ENCODE measurements around the gene TMCC3.

Gene TMCC3

DNA sequence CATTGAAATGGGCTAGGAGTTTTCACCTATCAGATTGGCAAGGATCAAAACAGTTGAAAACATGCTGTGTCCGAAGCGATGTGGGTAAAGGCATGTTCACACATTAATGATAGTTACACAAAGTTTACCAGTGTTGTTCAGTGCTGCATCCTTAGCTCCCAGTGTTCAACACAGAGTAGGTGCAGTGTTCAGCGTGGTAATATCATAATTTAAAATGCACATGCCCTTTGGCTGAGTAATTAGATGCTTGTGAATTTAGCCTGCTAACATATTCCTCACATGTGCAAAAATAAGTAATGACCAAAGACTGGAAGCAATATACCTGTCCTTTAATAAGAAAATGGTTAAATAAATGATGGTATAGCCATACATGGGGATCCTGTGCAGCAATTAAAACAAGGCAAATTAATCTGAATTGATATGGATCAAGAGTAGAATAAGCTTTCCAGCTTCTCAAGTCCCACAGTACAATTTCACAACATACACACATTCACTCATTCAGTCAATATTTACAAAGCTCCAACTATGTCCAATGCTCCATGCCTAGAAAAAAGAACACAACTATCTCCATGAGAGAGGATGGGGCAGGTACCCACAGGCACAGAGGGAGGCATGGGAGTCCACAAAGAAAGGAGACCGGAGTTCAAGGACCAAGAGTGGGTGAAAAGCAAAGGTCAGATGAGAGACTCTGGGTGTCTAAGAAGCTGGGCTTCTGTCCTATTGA lies 12.8 kb downstream of the TMCC3 start:
- no peak for DNase-seq (ENCODE audit: low read depth)
- TF ChIP-seq, protein P1, sequence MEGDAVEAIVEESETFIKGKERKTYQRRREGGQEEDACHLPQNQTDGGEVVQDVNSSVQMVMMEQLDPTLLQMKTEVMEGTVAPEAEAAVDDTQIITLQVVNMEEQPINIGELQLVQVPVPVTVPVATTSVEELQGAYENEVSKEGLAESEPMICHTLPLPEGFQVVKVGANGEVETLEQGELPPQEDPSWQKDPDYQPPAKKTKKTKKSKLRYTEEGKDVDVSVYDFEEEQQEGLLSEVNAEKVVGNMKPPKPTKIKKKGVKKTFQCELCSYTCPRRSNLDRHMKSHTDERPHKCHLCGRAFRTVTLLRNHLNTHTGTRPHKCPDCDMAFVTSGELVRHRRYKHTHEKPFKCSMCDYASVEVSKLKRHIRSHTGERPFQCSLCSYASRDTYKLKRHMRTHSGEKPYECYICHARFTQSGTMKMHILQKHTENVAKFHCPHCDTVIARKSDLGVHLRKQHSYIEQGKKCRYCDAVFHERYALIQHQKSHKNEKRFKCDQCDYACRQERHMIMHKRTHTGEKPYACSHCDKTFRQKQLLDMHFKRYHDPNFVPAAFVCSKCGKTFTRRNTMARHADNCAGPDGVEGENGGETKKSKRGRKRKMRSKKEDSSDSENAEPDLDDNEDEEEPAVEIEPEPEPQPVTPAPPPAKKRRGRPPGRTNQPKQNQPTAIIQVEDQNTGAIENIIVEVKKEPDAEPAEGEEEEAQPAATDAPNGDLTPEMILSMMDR (conservative IDR thresholded peaks at IDR 0.05; ENCODE audit: control insufficient read depth, insufficient read depth, low read depth, low read length), result no peak
- H3K4me3 ChIP-seq (ENCODE audit: control insufficient read depth, low read depth, low read length), result no peak overlapping the region

DNA sequence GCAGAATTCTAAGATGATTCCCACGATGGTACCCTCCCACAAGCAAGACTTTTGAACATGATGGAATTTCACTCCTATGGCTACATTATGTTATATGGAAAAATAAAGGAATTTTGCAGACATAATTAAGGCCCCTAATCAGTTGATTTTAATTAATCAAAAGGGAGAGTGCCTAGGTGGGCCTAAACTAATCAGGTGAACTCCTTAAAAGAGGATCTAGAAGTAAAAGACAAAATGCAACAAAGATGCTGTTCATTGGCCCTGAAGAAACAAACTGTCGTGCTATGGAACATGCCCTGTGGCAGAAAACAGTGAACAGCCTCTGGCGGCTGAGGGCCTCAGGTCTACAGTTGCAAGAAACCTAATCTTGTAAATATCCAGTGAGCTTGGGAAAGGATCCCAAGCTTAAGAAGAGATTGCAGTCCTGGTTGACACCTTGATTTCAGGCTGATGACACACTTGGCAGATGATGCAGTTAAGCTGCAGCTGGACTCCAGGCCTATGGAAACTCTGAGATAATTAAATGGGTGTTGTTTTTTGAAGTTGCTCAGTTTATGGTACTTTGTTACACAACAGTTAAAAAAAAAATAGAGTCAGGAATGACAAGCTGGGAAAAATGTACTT lies 13.8 kb downstream of the TMCC3 start:
- TF ChIP-seq, protein P1 (conservative IDR thresholded peaks at IDR 0.05; ENCODE audit: control insufficient read depth, insufficient read depth, low read depth, low read length), result no peak
- H3K4me3 ChIP-seq (ENCODE audit: control insufficient read depth, low read depth, low read length), result no peak overlapping the region

DNA sequence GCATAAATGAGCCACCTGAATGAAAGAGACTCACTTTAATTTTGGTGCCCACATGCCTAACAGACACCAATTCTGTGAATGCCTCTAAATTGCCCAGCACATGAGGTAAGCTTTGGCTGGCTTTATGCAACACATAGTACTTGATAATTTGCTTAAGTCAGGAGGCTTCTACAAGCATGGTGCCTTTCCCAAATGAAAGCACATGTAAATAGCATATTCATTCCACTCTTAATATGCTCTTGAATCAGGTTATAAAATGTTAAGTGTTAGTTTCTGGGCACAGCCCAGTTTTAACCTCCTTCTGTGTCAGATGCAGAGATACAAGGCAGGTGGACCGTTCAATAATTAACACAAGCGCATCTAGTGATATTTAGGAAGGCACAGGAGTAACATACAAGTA lies 15.6 kb downstream of the TMCC3 start:
- no peak overlapping the region for H3K4me3 ChIP-seq (ENCODE audit: control insufficient read depth, low read depth, low read length)
- TF ChIP-seq, protein P1 (conservative IDR thresholded peaks at IDR 0.05; ENCODE audit: control insufficient read depth, insufficient read depth, low read depth, low read length), result no peak
- no peak for DNase-seq (ENCODE audit: low read depth)

More for the DNA sequence above, 13.8 kb downstream of the TMCC3 start:
- DNase-seq (ENCODE audit: low read depth), result no peak

DNA sequence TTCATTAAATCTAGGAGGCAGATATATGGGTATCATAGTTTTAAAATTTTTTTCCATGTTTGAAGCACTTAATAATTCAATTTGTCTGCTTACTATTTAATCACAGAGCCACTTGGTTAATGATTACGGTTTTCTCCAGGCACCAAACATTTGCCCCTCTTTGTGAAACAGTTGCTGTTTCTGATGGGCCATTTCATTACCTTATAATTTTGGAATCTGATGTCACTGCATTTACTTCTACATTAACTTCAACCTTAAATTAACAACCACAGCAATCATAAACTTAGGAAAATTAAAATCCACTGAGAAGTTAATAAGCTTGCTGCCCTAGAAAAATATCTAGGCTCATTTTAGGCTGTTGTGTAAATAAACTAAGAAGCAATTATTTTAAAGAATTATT lies 17.0 kb downstream of the TMCC3 start:
- no peak for DNase-seq (ENCODE audit: low read depth)
- TF ChIP-seq, protein P1 (conservative IDR thresholded peaks at IDR 0.05; ENCODE audit: control insufficient read depth, insufficient read depth, low read depth, low read length), result no peak
- no peak overlapping the region for H3K4me3 ChIP-seq (ENCODE audit: control insufficient read depth, low read depth, low read length)

DNA sequence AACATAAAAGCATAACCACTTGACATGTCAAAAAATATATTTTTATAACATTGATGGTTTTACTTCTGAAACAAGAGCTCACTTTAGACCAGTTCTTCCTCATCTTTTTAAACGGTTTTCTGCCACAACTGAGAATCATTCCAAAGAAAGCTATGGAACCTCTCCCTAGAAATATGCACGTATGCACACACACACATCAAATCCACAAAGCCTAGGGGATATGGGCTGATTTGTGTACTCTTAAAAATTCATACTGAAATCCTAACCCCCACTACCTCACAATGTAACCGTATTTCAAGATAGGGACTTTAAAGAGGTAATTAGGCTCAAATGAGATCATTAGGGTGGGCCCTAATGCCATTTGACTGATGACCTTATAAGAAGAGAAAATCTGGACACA lies 19.3 kb downstream of the TMCC3 start:
- no peak overlapping the region for H3K4me3 ChIP-seq (ENCODE audit: control insufficient read depth, low read depth, low read length)
- TF ChIP-seq, protein P1 (conservative IDR thresholded peaks at IDR 0.05; ENCODE audit: control insufficient read depth, insufficient read depth, low read depth, low read length), result no peak
- DNase-seq (ENCODE audit: low read depth), result no peak

DNA sequence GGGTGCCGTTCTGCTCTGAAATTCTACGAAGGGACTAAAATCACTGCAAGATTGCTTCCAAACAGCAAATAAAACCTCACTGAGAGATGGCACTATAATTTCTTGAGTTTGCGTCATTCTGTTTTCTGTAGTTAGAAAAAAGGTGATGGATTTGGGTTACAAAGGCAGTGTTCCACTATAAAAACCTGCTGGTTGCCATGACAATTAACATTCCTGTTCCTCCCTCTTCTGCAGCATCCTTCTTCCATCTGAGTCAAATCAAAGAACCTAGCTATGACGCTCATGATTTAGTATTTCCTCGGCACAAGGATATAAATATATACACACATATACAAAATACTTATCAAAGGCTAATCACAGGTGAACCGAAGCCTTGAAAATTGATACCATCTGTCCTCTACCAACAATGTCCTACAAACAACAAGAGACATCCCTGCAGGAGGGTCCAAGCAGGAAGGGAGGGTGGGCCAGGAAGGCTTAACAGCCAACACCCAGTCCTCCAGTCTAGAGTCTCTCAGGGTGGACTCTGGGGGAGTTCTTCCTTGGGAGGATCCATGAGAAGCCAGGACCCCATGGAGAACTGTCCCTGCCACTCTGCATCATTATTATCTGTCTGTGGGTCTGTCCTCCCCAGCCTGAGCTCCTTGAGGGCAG lies 21.4 kb downstream of the TMCC3 start:
- DNase-seq (ENCODE audit: low read depth), result no peak
- TF ChIP-seq, protein P1 (conservative IDR thresholded peaks at IDR 0.05; ENCODE audit: control insufficient read depth, insufficient read depth, low read depth, low read length), result no peak
- H3K4me3 ChIP-seq (ENCODE audit: control insufficient read depth, low read depth, low read length), result no peak overlapping the region
